ENCODE data around the gene SLC27A6. TPM values are rescaled to one million over a fixed set of nuclear protein-coding genes. Genes with fewer than 3 reads are reported as not detected.

SLC27A6 gene
- polyA plus RNA-seq, 1 donor (not counting 4 experiments of a cell fraction or from before 2014, with no cell fraction given), result 0.80 TPM

DNA sequence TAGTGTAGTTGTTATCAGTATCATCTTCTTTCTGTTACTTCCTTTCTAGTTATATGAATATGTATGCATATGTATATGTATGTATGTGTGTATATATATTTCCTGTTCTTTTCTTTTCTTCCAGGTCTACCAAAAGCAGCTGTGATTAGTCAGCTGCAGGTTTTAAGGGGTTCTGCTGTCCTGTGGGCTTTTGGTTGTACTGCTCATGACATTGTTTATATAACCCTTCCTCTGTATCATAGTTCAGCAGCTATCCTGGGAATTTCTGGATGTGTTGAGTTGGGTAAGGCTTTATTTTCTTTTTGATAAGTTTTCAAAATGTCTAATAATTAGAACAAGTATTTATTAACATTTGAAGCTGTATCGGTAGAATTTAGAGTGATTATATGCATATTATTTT is 23.2 kb downstream of the SLC27A6 start:
- TF ChIP-seq EZH2 (IDR thresholded peaks at IDR 0.05; ENCODE audit: low read length), result no peak
- TF ChIP-seq, protein P1, sequence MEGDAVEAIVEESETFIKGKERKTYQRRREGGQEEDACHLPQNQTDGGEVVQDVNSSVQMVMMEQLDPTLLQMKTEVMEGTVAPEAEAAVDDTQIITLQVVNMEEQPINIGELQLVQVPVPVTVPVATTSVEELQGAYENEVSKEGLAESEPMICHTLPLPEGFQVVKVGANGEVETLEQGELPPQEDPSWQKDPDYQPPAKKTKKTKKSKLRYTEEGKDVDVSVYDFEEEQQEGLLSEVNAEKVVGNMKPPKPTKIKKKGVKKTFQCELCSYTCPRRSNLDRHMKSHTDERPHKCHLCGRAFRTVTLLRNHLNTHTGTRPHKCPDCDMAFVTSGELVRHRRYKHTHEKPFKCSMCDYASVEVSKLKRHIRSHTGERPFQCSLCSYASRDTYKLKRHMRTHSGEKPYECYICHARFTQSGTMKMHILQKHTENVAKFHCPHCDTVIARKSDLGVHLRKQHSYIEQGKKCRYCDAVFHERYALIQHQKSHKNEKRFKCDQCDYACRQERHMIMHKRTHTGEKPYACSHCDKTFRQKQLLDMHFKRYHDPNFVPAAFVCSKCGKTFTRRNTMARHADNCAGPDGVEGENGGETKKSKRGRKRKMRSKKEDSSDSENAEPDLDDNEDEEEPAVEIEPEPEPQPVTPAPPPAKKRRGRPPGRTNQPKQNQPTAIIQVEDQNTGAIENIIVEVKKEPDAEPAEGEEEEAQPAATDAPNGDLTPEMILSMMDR (optimal IDR thresholded peaks at IDR 0.05 in 1 of 3, IDR thresholded peaks at IDR 0.05 in 1 of 3, conservative IDR thresholded peaks at IDR 0.05 in 1 of 3; ENCODE audit: extremely low read depth in 1 of 3, insufficient read depth in 2 of 3, low read length in 3 of 3), result no peak

DNA sequence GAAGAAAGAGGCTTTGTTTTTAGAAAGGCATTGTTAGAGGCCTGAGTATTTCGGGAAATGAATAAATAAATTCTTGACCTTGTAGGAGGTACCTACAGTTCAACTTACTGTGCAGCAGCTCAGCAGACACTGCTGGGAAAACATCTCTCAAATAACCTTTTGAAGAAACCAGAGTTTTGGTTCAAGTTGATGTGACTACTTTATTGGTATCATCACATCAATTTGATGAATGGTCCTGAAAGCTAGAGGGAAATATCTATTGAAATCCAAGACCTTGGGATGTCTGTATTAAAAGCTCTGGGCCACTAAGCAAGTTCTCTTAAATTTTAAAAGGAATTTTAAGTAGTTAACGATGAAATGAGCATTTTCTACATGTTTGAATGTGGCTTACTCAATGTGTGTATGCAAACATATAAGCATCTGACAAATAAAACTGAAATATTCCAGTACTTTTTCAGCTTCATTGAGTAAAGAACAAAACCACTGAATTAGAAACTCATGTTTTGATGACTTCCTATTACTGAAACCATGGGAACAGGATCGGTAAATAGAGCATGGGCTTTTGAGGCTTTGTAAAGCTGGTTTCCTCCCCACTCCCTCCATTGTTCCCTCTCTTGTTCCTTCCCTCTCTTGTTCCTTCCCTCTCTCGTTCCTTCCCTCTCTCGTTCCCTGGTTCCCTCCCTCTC is 36.7 kb downstream of the SLC27A6 start:
- no peak overlapping the region for H3K4me3 ChIP-seq (ENCODE audit: control insufficient read depth in 2 of 3, extremely low read depth in 1 of 3, insufficient read depth in 2 of 3, low read depth in 1 of 3, low read length in 3 of 3)
- no peaks in the 10 kb centered on the region for H3K36me3 ChIP-seq (ENCODE audit: control insufficient read depth in 2 of 2, extremely low read depth in 1 of 2, insufficient read depth in 2 of 2, low read length in 2 of 2)
- no peak overlapping the region for H3K9ac ChIP-seq (ENCODE audit: control insufficient read depth, extremely low read depth, insufficient read depth, low read length)
- H4K20me1 ChIP-seq (ENCODE audit: control insufficient read depth, extremely low read depth, insufficient read depth, low read length), result no peaks in the 10 kb centered on the region
- H3K9me1 ChIP-seq (ENCODE audit: control insufficient read depth, extremely low read depth, insufficient read depth, low read length), result no peaks in the 10 kb centered on the region
- no peaks in the 10 kb centered on the region for H3K27me3 ChIP-seq (ENCODE audit: control insufficient read depth, extremely low read depth, insufficient read depth, low read length)
- no peak overlapping the region for H3K4me2 ChIP-seq (ENCODE audit: control insufficient read depth, extremely low read depth, insufficient read depth, low read depth, low read length)
- TF ChIP-seq, protein P1 (optimal IDR thresholded peaks at IDR 0.05 in 1 of 3, IDR thresholded peaks at IDR 0.05 in 1 of 3, conservative IDR thresholded peaks at IDR 0.05 in 1 of 3; ENCODE audit: extremely low read depth in 1 of 3, insufficient read depth in 2 of 3, low read length in 3 of 3), result no peak
- no peak for TF ChIP-seq EZH2 (IDR thresholded peaks at IDR 0.05; ENCODE audit: low read length)
- H3K79me2 ChIP-seq (ENCODE audit: control insufficient read depth, insufficient read depth, low read length), result no peaks in the 10 kb centered on the region
- H2AFZ ChIP-seq (ENCODE audit: control insufficient read depth, low read length), result no peak overlapping the region
- dilution Hi-C loops (cut with MboI; ENCODE audit: extremely low pct_ligation_motif_present, low sequenced_read_pairs), result no loop called here
- H3K27ac ChIP-seq (ENCODE audit: control insufficient read depth, insufficient read depth, low read length), result no peak overlapping the region
- no peak for FAIRE-seq
- DNase-seq (ENCODE audit: low read depth, low spot score), result no peak
- H3K9me3 ChIP-seq (ENCODE audit: control insufficient read depth, low read depth, low read length), result no peaks in the 10 kb centered on the region
- H3K4me1 ChIP-seq (ENCODE audit: control insufficient read depth, extremely low read depth, insufficient read depth, low read length), result no peaks in the 10 kb centered on the region

More for the DNA sequence above, 23.2 kb downstream of the SLC27A6 start:
- H3K4me2 ChIP-seq (ENCODE audit: control insufficient read depth, extremely low read depth, insufficient read depth, low read depth, low read length), result no peak overlapping the region
- no peak for DNase-seq (ENCODE audit: low read depth, low spot score)
- FAIRE-seq, result no peak
- H3K9me1 ChIP-seq (ENCODE audit: control insufficient read depth, extremely low read depth, insufficient read depth, low read length), result no peaks in the 10 kb centered on the region
- no peaks in the 10 kb centered on the region for H3K27me3 ChIP-seq (ENCODE audit: control insufficient read depth, extremely low read depth, insufficient read depth, low read length)
- no peak overlapping the region for H3K27ac ChIP-seq (ENCODE audit: control insufficient read depth, insufficient read depth, low read length)
- no peak overlapping the region for H2AFZ ChIP-seq (ENCODE audit: control insufficient read depth, low read length)
- H3K9ac ChIP-seq (ENCODE audit: control insufficient read depth, extremely low read depth, insufficient read depth, low read length), result no peak overlapping the region
- no peaks in the 10 kb centered on the region for H3K9me3 ChIP-seq (ENCODE audit: control insufficient read depth, low read depth, low read length)
- dilution Hi-C loops (cut with MboI; ENCODE audit: extremely low pct_ligation_motif_present, low sequenced_read_pairs), result no loop called here
- no peaks in the 10 kb centered on the region for H4K20me1 ChIP-seq (ENCODE audit: control insufficient read depth, extremely low read depth, insufficient read depth, low read length)
- H3K4me3 ChIP-seq (ENCODE audit: control insufficient read depth in 2 of 3, extremely low read depth in 1 of 3, insufficient read depth in 2 of 3, low read depth in 1 of 3, low read length in 3 of 3), result no peak overlapping the region
- no peaks in the 10 kb centered on the region for H3K79me2 ChIP-seq (ENCODE audit: control insufficient read depth, insufficient read depth, low read length)
- H3K4me1 ChIP-seq (ENCODE audit: control insufficient read depth, extremely low read depth, insufficient read depth, low read length), result no peaks in the 10 kb centered on the region
- no peaks in the 10 kb centered on the region for H3K36me3 ChIP-seq (ENCODE audit: control insufficient read depth in 2 of 2, extremely low read depth in 1 of 2, insufficient read depth in 2 of 2, low read length in 2 of 2)
